ENCODE results near the gene EXOSC3.
"Not testable (repeated sequence)": the region's sequence is repeated elsewhere in the genome, so short reads cannot be mapped to it uniquely, and the experiment has no call there.

Gene EXOSC3

GRCh38 chr9:37784616-37785483, at the start of gene EXOSC3:
TSS of gene EXOSC3 (minus strand) at chr9:37785064. CDS start at chr9:37785044, 20 bp downstream.
- DNase-seq, result no peak

DNA sequence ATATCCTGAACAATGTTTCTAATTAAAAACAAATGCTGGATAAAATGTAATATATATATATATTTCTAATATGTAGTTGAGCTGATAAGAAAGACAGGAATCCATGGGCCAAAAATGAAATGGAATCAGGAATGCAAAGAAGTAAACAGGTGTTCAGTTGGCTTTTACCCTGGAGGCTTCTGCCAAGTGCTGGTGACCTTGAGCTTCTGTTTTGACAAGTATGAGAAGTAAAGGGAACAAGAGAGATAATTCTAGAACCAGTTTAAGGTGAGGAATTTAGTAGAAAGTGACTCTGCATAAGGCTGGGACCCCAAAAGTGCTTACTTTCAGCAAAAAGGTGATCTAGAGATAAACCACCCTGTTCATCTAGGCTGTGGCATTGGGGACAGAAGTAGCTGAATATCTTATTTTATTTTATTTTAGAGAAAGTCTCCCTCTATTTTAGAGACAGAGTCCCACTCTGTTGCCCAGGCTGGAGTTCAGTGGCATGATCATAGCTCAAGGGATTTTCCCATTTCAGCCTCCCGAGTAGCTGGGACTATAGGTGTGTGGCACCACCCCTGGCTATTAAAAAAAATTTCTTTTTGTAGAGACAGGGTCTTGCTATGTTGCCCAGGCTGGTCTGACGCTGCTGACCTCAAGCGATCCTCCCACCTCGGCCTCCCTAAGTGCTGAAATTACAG, 42.8 kb upstream of the EXOSC3 start:
- no peak for DNase-seq

DNA sequence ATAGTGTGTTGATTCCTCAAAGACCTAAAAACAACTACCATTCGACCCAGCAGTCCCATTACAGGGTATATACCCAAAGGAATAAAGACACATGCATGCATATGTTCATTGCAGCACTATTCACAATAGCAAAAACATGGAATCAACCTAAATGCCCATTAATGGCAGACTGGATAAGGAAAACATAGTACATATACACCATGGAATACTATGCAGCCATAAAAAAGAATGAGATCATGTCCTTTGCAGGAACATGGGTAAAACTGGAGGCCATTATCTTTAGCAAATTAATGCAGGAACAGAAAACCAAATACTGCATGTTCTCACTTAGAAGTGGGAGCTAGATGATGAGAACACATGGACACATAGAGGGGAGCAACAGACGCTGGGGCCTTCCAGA, 40.3 kb upstream of the EXOSC3 start:
- DNase-seq, result not testable (repeated sequence)

GRCh38 chr9:37820142-37820541, 35.3 kb upstream of the EXOSC3 start:
- DNase-seq, result no peak

GRCh38 chr9:37818849-37819248, 34.0 kb upstream of the EXOSC3 start:
- no peak for DNase-seq

DNA sequence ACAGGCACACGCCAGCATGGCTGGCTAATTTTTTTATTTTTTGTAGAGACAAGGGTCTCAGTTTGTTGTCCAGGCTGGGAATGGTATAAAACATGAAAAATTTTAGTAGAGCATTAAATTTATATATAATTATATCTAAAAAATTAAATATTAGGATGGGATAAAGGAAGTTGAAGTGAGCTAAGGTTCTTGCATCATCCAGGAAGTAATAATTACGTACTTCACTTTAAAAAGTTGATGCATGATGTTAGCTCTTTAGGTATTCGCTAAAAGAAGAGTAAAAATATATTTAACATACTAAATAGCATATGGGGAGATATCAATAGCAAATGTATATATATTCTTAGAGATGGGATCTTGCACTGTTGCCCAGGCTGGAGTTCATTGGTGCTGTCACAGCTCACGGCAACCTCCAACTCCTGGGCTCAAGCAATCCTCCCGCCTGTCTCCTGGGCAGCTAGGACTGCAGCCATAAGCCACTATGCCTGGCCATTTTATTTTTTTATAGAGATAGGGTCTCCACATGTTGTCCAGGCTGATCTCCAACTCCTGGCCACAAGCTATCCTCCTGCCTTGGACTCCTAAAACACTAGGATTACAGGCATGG, 28.0 kb upstream of the EXOSC3 start:
- DNase-seq, result no peak

- DNase-seq, result no peak
Observed at GRCh38 chr9:37811906-37812476, 27.1 kb upstream of the EXOSC3 start.

DNA sequence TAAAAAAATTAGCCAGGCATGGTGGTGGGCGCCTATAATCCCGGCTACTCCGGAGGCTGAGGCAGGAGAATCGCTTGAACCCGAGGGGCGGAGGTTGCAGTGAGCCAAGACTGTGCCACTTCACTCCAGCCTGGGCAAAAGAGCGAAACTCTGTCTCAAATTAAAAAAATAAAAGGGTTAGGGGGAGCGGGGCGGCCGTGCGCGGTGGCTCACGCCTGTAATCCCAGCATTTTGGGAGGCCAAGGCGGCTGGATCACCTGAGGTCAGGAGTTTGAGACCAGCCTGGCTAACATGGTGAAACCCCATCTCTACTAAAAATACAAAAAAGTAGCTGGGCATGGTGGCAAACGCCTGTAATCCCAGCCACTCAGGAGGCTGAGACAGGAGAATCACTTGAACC, 24.8 kb upstream of the EXOSC3 start:
- not testable (repeated sequence) for DNase-seq

DNA sequence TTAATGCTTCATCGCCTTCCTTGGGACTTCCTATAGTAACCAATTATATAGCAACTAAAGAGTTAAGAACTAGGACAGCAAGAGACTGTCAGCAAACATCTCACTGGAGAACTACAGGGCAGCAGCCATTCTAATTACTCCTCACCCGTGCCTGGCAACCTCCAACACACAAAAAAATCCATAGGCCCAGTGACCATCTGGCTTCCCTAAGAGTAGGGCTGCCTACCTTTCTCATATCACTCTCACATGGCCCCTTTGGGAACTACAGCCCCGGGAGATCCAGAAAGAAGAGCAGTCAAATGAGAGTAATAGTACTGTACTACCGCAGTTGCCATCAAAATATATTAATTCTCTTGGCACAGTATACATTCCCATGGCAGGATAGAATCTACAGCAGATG, 21.4 kb upstream of the EXOSC3 start:
- no peak for DNase-seq

GRCh38 chr9:37801959-37802711, 17.3 kb upstream of the EXOSC3 start:
- no peak for DNase-seq

DNA sequence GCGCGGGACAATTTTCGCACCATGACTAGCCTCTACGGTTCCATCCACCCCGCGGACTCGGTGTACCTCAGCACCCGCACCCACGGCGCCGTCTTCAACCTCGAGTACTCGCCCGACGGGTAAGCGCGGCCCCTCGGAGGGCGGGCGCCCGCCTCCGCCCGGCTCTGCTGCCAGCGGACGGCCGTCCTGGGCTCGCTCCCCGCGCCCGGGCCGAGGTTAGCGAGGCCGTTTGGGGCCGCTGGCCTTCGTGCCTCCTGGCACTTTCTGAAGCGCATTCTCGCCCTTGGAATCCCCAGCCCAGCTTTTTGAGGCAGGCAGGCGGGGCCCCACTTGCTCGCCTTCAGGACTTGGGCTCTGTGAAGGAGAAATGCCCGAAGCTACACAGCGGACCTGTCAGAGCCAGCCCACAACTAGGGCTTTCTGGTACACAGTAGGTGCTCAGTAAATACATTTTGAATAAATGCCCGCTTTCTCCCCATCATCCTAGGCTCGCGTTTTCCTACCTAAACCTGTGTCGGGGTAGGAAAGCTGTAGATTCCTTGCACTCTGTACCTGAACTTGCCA, 16.5 kb upstream of the EXOSC3 start:
- no peak for DNase-seq

- DNase-seq, result peak; percentile 42
Observed at GRCh38 chr9:37800631-37801286, 15.9 kb upstream of the EXOSC3 start, which contains the start of gene DCAF10. TSS of gene DCAF10 (plus strand) at chr9:37800797. CDS start at chr9:37800867, 70 bp downstream.

- no peak for DNase-seq
Observed at GRCh38 chr9:37798677-37799076, 13.8 kb upstream of the EXOSC3 start.

GRCh38 chr9:37796232-37796631, 11.4 kb upstream of the EXOSC3 start:
- DNase-seq, result no peak

DNA sequence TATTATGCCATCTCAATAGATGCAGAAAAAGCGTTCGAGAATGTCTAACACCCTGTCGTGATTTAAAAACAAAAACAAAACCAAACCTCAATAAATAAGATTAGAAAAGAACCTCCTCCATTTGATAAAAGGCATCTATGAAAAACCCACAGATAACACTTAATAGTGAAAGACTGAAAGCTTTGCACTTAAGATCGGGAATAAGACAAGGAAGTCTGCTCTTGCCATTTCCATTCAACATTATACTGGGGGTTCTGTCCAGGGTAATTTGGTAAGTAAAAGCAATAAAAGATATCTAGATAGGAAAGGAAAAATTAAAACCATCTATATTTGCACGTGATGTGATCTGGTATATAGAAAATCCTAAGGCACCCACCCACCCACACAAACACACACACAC, 7.3 kb upstream of the EXOSC3 start:
- DNase-seq, result no peak

DNA sequence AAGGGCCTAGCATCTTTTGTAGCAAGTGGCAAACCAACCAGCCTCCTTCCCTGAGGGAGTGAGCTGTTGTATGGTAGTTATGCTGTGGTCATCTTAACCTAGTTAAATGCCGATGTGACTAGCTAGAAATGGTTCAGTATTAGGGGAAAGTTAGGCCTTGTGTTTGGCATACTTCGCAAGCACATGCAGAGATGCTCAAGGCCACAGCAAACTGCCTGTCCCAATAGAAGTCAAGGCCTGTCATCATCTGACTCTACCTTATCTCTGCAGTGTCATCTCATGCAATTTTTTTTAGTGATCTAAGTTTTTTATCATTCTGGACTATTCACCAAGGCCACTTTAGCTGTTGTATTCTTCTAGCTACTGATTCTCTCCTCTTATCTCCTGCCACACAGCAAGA, 5.2 kb upstream of the EXOSC3 start:
- DNase-seq, result no peak

- no peak for DNase-seq
Observed at GRCh38 chr9:37788332-37788731, 3.5 kb upstream of the EXOSC3 start.

GRCh38 chr9:37787059-37787458, 2.2 kb upstream of the EXOSC3 start:
- no peak for DNase-seq

- DNase-seq, result no peak
Observed at GRCh38 chr9:37784291-37784615, 611 bp downstream of the EXOSC3 start.

- no peak for DNase-seq
Observed at GRCh38 chr9:37778534-37778933, 6.3 kb downstream of the EXOSC3 start.

GRCh38 chr9:37776328-37776727, 8.5 kb downstream of the EXOSC3 start:
- DNase-seq, result no peak

All from cortex of kidney (tissue), 1 donor.